Measurements from ENCODE around the gene HOXA5.

Gene HOXA5

DNA sequence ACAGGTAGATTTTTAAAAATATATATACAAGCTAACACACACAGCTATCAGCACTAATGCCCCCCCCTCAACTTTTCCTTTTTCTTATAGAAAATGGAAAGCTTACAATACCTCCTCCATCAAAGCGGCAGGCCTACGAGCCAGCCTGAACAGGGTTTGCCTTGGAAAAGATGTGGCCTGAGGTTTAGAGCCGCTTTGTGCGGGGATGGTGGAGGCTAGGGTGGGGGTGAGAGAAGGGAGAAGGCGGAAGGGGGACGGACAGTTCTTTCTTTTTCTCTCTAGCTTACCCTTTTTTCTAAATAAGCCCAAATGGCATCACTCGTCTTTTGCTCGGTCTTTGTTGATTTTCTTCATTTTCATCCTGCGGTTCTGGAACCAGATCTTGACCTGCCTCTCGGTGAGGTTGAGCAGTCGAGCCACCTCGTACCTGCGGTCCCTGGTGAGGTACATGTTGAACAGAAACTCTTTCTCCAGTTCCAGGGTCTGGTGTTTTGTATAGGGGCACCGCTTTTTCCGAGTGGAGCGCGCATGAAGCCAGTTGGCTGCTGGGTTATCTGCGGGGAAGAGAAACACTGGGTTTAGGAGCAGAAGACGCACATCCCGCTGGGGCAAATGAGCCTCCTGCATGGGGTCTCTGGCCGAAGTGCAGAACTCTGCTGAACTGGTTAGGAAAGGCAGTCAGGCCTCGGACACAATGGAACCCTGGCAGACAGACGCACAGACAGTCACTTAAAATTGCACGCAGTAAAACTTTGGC lies 20.0 kb upstream of the HOXA5 start:
- Histone ChIP-seq H2AFZ (no peak overlapping the region), H3K27ac (no peak overlapping the region), H3K4me3 (ENCODE audit: low read depth, low read length) (no peak overlapping the region), H3K4me1 (no peaks in the 10 kb centered on the region), H3K36me3 (ENCODE audit: control insufficient read depth, insufficient read depth, low read length) (no peaks in the 10 kb centered on the region), H3K9me3 (ENCODE audit: control insufficient read depth, low read length) (no peaks in the 10 kb centered on the region), H3K4me2 (ENCODE audit: low read length) (no peak overlapping the region), H3K9ac (no peak overlapping the region), H3K79me2 (no peaks in the 10 kb centered on the region), H3K27me3 (ENCODE audit: control insufficient read depth, insufficient read depth, low read length) (peaks cover 41% of the 10 kb centered on the region)
- TF ChIP-seq CTCF (IDR thresholded peaks at IDR 0.05): no peak

DNA sequence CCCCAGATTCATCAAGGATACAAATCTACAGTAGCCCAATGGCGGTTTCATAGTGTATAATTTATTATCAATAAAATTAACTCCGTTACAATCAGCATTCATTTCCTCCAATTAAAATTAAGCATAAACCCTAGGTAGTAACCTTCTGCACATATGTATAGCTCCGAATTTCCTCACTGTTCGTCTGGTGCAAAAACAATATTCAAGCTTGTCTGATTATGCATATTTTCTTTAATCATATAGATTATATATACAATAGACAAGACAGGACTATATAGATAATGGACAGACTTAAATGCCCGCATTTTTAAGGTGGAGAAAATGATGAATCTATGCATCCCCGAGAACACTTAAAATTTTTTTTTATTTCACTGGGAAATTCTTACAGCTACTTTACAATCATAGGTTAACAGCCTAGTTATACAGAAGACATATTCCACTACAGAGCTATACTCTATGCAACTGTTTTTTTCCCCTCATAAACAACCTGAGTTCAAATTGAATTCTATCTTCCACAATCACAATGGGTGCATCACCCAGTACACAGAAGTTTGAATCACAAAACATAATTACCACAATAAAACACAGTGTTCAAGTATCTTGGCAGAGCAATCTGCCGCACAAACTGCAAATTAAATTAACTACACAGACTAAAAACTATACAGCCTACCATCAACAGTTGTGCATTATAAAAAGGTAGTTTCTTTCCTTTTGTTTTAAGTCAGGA lies 19.2 kb upstream of the HOXA5 start:
- Histone ChIP-seq H3K9ac (no peak overlapping the region), H2AFZ (no peak overlapping the region), H3K9me3 (ENCODE audit: control insufficient read depth, low read length) (no peaks in the 10 kb centered on the region), H3K79me2 (no peaks in the 10 kb centered on the region), H3K27me3 (ENCODE audit: control insufficient read depth, insufficient read depth, low read length) (peaks cover 38% of the 10 kb centered on the region), H3K27ac (no peak overlapping the region), H3K4me1 (no peaks in the 10 kb centered on the region), H3K4me2 (ENCODE audit: low read length) (no peak overlapping the region), H3K4me3 (ENCODE audit: low read depth, low read length) (no peak overlapping the region), H3K36me3 (ENCODE audit: control insufficient read depth, insufficient read depth, low read length) (no peaks in the 10 kb centered on the region)
- no peak for TF ChIP-seq CTCF (IDR thresholded peaks at IDR 0.05)

DNA sequence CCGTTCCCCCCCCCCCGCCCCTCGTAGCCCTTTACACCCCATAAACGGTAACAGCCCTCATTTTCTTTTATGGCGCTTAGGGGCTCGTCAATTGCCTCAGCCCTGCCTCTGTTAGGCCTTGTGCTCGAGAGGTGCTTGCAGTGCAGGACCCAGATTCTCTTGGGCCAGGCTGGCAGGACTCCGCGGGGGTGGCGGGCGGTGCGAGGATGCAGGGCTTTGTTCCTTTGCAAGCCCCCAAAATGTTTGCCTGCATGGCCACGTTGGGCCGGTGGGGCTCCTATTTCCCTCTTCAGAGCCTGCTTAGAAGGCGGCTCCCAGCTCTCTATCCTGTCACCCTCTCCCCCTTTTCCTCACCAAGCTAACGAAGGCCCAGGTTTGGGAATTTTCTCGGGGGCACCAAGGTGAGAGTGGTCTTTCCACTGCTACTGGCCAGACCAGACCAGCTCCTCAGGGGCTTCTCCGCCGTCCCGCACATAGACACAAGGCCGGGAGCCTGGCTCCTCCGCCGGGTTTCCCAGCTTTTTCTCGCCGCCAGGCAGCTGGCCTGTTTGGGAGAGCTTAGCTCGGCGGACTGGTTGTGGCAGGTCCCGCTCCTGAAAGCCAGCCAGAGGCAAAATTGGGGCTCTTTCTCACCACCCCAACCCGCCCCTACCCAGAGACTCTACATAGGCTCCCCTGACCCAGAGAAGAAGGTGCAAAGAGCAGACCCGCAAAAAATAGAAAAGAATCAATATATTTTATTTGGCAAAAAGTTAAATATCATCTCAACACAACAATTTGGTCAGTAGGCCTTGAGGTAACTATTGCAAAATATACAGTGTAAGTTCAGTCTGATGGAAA lies 18.5 kb upstream of the HOXA5 start:
- Histone ChIP-seq H3K4me2 (ENCODE audit: low read length) (no peak overlapping the region), H3K9me3 (ENCODE audit: control insufficient read depth, low read length) (no peaks in the 10 kb centered on the region), H3K27me3 (ENCODE audit: control insufficient read depth, insufficient read depth, low read length) (peaks cover 45% of the 10 kb centered on the region), H3K27ac (no peak overlapping the region), H2AFZ (peak overlapping the region; percentile 16), H3K4me1 (no peaks in the 10 kb centered on the region), H3K9ac (no peak overlapping the region), H3K79me2 (no peaks in the 10 kb centered on the region), H3K36me3 (ENCODE audit: control insufficient read depth, insufficient read depth, low read length) (no peaks in the 10 kb centered on the region), H3K4me3 (ENCODE audit: low read depth, low read length) (no peak overlapping the region)
- TF ChIP-seq CTCF (IDR thresholded peaks at IDR 0.05): no peak

DNA sequence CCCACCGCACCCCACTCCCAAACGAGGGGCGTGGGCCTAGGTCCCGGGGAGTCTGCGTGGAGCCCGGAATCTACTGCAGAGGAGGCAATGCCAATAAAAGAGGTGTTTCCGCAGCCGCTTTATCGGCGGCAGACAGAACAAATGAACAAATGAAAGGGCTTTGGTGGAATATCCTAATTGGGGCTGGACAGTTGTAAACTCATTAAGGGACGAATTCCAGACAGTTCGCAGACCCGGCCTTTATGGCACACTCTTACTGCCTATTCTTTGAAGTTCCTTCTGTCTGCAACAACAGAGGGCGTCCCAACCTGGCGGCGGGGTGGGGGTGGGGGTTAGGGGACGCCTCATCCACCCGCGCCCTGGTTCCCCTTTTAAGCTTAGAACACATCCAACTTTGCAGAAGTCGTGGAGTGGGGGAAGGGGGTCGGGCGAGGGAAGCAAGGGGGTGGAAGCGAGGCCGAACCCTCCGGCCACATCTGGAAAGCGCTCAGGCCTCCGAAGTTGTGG lies 17.8 kb upstream of the HOXA5 start:
- H3K4me1 ChIP-seq: no peaks in the 10 kb centered on the region
- no peak for TF ChIP-seq CTCF (IDR thresholded peaks at IDR 0.05)
- peaks cover 45% of the 10 kb centered on the region for H3K27me3 ChIP-seq (ENCODE audit: control insufficient read depth, insufficient read depth, low read length)
- peak overlapping the region; percentile 100 for H2AFZ ChIP-seq
- no peak overlapping the region for H3K27ac ChIP-seq
- no peaks in the 10 kb centered on the region for H3K79me2 ChIP-seq
- no peaks in the 10 kb centered on the region for H3K36me3 ChIP-seq (ENCODE audit: control insufficient read depth, insufficient read depth, low read length)
- H3K9me3 ChIP-seq (ENCODE audit: control insufficient read depth, low read length): no peaks in the 10 kb centered on the region
- H3K4me3 ChIP-seq (ENCODE audit: low read depth, low read length): peak overlapping the region; percentile 61
- peak overlapping the region; percentile 87 for H3K4me2 ChIP-seq (ENCODE audit: low read length)
- H3K9ac ChIP-seq: no peak overlapping the region

All from parathyroid adenoma (tissue), 2 donors.